Measurements from ENCODE around the gene BIVM.

BIVM gene

GRCh38 chr13:102788683-102789082 is 10.2 kb upstream of the BIVM start:
- no peak for DNase-seq

DNA sequence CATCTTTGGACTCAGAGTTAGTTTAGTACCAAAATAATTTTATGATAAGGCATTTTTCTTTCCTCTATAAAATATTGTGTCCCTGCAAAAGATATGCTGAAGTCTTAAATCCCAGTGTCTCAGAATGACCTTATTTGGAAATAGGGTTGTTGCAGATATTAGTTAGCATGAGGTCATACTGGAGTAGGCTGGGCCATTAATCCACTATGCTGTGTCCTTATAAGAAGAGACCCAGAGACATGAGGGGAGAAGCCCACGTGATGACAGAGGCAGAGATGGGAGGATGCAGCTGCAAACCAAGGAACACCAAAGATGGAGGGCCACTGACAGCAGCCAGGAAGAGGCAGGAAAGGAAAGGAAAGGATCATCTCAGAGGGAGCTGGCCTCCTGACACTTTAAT is 6.5 kb upstream of the BIVM start:
- no peak for DNase-seq

DNA sequence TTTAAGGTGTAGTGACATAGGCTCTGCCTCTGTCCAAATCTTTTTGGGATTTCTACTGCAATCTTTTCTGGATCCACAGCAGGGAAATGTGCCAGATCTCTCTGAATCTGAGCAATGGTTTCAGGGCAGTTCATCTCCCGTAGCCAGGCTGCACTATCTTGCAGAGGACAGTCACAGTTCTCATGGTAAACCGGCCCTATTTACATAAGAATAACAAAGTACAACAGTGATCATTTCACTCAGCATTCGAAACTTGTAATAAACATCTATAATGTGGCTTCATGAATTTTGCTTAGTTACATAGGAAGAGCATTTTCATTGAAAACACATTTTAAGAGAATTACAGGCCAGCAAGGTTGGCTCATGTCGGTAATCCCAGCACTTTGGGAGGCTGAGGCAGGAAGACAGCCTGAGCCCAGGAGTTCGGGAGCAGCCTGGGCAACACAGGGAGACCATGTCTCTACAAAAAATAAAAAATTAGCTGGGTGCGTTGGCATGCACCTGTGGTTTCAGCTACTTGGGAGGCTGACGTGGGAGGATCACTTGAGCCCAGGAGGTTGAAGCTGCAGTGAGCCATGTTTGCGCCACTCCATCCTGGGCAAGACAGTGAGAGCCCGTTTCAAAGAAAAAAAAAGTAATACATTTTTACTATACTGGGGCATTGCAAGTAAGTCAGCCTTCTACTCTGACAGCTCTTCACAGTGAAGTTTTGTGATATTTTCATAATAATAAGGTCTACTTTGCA is 5.1 kb upstream of the BIVM start:
- no peak for DNase-seq

GRCh38 chr13:102799426-102800144 is 666 bp downstream of the BIVM start:
- no peak for DNase-seq

DNA sequence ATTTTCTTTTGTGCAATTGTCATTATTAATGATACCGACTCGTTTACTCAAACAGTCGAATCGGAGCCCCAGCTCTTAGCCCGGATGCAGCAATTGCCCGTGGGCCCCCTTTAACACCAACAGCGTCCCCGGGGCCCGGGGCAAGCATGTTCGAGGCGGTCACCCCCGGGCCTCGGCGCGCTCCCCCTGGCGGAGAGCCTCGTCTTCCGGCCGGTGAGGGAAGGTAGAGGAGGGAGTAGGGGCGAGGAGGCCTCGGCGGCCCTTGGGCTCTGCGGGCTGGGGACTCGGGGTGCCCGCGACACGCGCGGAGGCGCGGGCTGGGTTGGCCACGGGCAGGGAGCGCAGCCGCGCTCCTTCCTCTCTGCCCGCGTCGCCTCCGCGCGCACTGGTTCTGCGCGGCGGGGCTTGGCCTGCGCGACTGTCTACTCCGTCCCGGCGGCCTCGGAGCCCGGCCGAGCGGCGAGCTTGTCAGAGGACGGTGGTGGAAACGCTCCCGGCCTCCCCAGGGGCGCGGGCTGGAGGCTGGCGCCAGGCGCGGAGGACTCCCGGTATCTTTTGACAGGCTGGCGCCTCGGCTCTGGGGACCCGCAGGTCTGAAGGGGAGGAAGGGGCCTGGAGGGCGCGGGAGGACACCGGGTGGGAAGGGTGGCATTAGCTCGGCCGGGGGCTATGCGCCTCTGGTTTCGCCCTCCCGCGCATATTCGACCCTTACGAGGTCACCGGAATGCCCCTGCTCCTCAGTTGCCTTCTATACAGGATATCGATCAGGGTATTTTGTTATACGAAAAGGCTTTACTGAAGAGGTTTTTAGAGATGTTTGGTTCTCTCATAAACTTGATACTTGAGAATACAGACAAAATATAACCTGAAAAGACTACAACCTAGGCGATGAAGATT is 1.5 kb downstream of the BIVM start:
- DNase-seq, result peak; percentile 76 to 85

DNA sequence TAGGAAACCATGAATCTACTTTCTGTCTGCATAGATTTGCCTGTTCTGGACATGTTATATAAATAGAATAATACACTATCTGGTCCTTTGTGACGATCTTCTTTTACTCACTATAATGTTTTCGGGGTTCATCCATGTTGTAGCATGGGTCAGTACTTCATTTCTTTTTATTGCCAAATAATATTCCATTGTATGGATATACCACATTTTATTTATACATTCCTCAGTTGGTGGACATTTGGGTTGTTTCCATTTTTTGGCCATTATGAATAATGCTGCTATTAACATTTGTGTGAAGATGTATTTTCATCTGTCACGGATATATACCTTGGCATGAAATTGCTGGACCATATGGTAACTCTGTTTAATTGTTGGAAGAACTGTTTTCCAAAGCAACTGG is 6.8 kb downstream of the BIVM start:
- no peak for DNase-seq

DNA sequence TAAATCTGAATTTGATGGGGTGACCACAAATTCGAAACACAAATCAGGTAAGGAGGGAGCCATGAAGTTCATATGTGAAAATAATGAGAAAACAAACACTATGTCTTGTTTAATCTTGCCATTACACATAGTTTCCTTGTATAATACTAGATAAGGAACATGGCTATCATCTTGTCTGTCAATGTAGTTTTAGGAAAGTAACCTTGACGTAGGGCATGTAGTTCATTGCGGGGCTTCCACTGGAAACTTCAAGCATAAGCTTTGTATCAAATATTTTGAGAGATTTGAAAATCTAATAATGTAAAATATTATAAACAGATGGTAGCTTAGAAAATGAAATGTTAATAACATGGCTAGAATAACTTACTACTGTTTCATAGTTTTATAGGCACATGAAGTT is 8.8 kb downstream of the BIVM start:
- DNase-seq, result no peak

- no peak for DNase-seq
Observed at GRCh38 chr13:102812611-102813287, 13.8 kb downstream of the BIVM start.

GRCh38 chr13:102814025-102814607 is 15.2 kb downstream of the BIVM start:
- DNase-seq, result no peak

DNA sequence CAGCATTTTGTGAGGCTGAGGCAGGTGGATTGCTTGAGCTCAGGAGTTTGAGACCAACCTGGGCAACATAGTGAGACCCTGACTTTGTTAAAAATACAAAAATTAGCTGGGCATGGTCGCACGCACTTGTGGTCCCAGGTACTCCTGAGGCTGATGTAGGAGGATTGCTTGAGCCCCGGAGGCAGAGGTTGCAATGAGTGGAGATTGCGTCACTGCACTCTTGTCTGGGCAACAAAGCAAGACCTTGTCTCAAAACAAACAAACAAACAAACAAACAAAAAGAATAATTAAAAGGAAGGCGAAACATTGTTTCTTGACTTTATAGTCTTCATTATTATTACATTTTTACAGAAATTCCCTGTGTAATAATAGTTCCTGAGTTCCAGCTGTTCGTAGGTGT is 15.9 kb downstream of the BIVM start:
- DNase-seq, result no peak

DNA sequence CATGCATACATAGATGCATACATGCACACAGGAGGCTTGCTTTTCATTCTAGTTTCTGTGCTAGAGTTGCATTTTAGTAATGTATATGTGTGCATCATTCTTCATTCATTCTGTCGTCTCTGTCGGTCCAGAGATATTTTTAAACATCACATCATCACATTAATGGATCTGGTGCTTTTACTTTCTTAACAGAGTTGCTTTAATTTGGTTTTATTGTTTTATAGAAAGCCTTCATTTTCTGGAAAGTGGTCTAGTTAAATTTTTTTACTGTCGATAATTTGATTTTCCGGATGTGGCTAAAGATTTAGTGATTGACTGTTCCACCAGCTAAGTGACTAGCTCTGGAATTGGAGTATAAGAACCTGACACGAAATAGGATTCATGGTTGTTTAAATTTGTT is 16.9 kb downstream of the BIVM start:
- no peak for DNase-seq

- DNase-seq, result no peak
Observed at GRCh38 chr13:102816708-102817107, 17.8 kb downstream of the BIVM start.

GRCh38 chr13:102817241-102817640 is 18.3 kb downstream of the BIVM start:
- DNase-seq, result no peak

- no peak for DNase-seq
Observed at GRCh38 chr13:102817907-102818306, 19.0 kb downstream of the BIVM start.

- DNase-seq, result no peak
Observed at GRCh38 chr13:102825400-102825799, 26.5 kb downstream of the BIVM start.

- no peak for DNase-seq
Observed at GRCh38 chr13:102825921-102826706, 27.2 kb downstream of the BIVM start.

DNA sequence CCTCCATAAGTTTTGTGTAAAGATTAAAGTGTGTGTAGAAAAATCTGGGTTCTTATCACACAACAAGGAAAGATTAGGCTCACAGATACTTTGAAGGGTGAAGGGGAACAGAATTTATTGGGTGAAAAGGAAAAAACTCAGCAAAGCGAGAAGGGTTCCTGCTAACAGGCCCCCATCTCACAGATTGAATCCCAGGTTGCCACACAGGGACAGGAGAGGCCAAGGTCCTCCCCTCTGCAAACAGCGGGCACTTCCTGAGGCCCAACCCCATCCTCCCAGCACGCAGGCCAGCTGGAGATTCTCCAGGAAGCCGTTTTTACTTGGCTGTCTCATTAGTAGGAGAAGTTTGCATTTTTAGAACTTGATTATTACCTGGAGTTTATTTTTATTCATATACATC is 31.7 kb downstream of the BIVM start:
- no peak for DNase-seq

DNA sequence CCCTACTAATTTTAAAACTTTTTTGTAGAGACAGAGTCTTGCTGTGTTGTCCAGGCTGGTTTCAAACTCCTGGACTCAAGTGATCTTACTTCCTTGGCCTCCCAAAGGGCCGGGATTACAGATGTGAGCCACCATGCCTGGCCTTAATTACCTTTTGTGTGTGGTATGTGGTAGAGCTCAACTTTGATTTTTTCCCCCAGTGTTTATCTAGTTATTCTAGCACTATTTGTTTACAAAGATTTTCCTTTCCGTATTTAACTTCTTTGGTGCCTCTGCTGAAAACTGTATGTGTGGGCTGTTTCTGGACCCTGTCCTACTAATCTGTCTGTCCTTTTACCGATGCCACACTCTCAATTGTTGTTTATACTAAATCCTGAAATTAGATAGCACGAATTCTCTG is 37.6 kb downstream of the BIVM start:
- no peak for DNase-seq

- no peak for DNase-seq
Observed at GRCh38 chr13:102838273-102838672, 39.4 kb downstream of the BIVM start.

GRCh38 chr13:102838982-102839381 is 40.1 kb downstream of the BIVM start:
- no peak for DNase-seq

- DNase-seq, result no peak
Observed at GRCh38 chr13:102839462-102839861, 40.5 kb downstream of the BIVM start.

GRCh38 chr13:102845289-102845629 is 46.3 kb downstream of the BIVM start:
- DNase-seq, result no peak
